Embryonic facial prominence (tissue), 1 donor: Measurements from ENCODE around the gene PREX1.

Experiments used
- DNase-seq: peaks from one replicate; pipeline ENCODE4 v3.0.0-alpha.2; 2016; ENCODE audit errors: extremely low spot score

Gene PREX1

DNA sequence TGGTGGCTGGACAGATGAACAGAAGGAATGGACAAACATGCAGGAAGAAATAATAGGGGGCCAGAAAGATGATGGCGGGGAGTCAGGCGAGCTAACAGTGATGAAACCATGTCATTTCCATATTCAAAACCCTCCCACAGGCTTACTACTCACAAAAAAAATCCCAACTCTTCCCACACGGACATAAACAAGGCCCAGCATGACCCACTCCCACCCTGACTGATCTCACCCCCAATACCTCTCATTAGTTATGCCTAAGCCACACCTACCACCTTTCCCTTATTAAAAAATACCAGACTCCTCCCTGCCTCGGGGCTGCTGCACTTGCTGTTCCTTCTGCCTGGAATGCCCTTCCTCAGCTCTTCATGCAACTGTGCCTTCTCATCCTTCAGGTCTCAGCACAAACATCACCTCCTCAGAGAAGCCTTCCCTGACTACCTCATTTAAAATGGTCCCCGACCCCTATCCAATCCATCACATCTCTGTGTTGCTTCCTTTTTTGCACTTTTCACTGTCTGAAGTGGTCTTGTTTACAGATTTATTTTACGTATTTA is 145.8 kb downstream of the PREX1 start:
- DNase-seq = no peak

- DNase-seq = no peak
Measured at GRCh38 chr20:48681201-48681872, 146.5 kb downstream of the PREX1 start.

DNA sequence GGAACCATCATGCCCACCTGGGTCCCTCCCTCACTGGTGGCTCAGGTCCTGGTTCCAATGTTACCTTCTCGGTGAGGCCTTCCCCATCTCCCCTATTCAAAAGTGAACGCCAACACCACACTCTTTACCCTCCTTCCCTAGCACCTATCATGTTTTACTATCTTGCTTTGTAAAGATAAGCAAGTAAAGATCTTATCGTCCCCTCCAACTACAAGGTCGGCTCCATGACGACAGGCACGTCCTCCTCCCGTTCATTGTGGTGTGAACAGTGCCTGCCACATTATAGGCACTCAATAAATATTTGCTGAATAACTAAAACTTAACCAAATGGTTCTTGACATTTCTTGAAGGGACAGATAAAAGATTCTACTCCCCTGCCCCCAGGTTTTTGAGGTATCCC is 147.1 kb downstream of the PREX1 start:
- no peak for DNase-seq

DNA sequence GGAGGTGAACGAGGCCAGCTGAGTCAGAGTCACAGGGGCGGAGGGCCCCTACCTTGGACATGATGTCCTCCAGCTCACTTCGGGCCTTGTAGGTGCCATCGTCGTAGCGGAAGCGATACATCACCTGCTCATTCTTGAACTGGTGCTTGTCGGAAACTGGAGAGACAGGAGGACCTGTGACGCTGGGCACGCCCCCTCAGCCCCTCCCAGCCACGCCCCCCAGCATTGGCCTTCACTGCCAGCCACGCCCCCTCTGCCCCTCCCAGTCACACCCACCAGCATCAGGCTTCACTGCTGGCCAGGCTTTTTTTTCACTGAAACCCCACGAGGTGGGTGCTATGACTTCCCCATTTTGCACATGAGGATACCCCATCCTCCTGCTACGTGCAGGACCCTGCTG is 148.2 kb downstream of the PREX1 start:
- DNase-seq = no peak

DNA sequence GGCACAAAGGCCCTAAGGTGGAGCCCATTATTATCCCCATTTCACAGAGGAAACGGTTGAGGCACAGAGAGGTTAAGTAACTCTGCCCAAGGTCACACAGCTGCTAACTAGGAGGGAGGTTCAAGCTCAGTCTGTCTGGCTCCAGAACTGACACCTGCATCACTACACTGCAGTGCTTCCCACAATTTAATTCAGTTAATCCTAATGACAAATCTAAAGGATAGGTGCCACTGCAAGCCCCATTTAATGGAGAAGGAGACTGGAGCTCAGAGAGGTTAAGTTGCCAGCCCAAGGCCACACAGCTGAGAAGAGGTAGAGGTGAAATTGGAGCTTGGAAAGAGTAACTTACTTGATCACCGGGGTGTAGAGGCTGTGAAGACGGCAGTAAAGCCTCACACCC is 148.8 kb downstream of the PREX1 start:
- no peak for DNase-seq

DNA sequence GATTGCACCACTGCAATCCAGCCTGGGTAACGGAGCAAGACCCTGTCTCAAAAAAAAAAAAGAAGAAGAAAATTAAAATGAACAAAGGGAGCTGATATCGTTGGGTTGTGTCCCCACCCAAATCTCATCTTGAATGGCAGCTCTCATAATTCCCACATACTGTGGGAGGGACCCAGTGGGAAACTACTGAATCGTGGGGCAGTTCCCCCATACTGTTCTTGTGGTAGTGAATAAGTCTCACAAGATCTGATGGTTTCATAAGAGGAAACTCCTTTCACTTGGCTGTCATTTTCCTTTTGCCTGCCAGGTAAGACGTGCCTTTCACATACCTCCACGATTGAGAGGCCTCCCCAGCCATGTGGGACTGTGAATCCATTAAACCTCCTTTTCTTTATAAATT is 149.4 kb downstream of the PREX1 start:
- DNase-seq = no peak

GRCh38 chr20:48676795-48677460 is 150.9 kb downstream of the PREX1 start:
- no peak for DNase-seq

- no peak for DNase-seq
Measured at GRCh38 chr20:48676125-48676524, 151.7 kb downstream of the PREX1 start.

- DNase-seq = no peak
Measured at GRCh38 chr20:48674461-48674860, 153.3 kb downstream of the PREX1 start.

DNA sequence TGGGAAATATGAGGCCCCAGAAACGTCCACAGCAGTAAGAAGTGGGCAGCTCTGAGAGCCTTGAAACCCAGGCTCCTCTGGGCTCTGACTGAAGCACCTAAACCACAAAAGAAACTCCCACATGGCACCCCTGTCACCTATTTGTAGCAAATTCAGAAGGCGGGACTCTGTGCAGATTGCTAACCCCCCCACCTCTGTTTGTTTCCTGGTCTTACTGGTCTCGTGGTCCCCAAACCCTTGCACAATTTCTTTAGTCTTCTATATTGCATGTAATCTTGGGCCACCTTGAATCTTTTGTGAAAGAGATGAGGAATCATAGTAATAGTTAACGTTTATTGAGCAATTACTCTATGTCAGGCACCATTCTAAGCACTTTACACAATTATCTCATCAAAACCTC is 154.3 kb downstream of the PREX1 start:
- DNase-seq = no peak

DNA sequence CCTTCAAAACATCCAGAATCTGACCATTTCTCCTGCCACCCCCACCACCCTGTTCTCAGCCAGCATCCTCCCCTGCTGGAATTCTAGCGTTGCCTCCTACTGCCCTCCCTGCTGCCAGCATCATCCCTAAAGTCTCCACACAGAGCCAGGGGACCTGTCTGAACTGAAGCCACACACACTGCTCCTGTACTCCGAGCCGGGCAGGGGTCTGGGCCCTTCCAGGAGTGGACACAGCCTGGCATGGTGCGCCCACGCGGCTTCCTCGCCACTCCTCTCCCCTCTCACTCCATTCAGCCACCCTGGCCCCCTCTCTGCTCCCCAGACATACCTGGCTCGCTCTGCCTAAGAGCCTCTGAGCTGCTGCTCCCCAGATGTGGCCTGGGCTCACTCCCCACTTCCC is 155.5 kb downstream of the PREX1 start:
- no peak for DNase-seq

- no peak for DNase-seq
Measured at GRCh38 chr20:48671141-48671540, 156.7 kb downstream of the PREX1 start.

GRCh38 chr20:48669946-48670605 is 157.7 kb downstream of the PREX1 start:
- no peak for DNase-seq

DNA sequence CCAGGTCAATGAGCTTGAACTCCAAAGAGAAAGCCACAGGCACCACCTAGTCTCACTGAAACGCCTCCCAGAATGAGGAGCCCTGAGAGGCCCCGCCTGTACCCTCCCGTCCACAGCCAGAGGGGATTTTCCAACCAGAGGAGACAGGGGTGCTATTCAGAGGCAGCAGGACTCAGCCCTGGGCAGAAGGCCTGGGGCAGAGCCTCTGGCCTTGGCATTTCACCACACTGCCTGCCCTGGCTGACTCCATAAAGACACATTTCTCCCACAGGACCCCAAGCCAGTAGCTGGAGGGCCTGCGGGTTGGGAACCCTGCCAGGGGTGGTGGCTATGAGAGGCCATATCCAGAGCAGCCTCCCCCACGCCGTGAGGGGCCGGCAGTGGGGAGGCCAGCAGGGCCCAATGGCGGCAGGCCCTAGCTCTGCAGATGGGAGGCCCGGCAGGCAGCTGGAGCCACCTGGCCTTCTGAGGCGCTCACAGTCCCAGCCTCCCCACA is 159.3 kb downstream of the PREX1 start:
- DNase-seq = no peak

DNA sequence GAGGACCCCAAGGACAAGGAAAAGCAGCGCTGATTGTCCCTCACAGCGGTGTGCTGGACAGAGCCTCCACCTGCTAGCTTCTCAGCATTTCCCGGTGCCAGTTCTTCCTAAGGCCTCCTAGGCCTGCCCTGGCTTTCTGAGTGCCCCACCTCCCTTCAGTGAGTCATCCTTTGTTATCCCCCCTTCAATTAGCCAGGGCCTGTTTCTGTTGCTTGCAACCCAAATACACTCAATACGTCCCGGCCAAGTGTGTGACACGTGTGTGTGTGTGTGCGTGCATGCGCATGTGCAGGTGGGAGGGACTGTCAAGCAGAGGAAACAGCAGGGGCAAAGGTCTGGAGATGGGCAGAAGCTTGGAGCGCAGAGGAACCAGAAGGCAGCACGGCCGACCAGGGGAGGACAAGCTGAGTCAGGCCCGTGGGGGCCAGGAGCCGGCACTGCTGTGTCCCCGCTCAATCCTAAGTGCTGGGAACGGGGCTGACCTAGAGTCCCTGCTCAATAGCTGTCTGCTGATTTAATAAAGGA is 159.8 kb downstream of the PREX1 start:
- DNase-seq = no peak

DNA sequence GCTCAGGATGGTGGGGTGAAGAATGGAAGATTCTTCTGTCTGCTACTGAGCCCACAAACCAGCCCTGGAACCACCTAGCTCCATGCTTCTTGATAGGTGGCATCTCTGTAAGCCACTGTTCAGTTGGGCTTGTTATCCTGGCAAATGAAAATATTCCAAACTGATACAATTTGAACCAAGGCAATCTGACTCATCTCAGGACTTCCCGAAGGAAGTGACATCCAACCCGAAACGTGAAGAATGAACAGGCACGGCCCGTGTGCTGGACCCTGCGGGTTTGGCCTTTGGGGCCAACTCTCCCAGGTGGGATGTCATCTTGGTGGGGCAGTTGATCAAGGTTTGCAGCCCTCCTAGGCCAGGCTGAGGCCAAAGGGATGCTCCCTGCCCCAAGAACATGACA is 160.3 kb downstream of the PREX1 start:
- DNase-seq = no peak

DNA sequence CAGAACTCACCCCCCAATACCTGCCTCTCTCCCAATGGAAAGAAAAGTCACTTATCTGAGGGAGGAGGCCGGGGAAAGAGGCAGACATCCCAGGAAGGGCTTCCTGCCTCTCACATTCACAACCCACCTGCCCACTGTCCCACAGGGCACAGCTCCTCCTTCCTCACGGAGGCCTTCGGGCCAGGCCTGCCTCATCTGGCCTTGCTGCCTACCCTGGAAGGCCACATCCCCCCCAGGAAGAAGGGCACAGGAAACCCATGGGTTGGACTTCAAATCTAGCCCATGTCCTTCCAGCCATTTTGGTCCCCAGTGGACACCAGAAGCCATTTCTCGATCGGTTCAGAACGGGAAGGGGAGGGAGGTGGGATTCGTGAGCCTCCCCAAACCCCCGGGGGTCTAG is 162.0 kb downstream of the PREX1 start:
- DNase-seq = no peak

DNA sequence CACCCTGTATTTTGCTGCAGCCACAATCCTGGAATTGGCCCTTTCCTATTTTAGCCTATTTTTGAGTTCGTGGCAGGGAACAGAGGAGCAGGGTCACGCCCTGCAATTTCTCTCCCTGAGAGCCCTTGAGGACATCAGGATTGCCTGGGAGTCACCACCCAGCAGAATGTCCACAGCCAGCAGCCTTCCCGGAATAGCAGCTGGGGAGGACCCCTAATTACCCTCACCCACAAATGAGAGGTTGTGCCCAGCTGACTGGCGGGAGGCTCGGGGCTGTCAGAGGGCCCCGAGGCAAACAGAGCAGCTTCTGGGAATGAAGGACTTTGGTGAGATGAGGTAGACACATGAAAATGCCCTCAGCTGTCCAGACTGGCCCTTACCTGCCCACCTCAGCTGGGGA is 165.1 kb downstream of the PREX1 start:
- DNase-seq = no peak

DNA sequence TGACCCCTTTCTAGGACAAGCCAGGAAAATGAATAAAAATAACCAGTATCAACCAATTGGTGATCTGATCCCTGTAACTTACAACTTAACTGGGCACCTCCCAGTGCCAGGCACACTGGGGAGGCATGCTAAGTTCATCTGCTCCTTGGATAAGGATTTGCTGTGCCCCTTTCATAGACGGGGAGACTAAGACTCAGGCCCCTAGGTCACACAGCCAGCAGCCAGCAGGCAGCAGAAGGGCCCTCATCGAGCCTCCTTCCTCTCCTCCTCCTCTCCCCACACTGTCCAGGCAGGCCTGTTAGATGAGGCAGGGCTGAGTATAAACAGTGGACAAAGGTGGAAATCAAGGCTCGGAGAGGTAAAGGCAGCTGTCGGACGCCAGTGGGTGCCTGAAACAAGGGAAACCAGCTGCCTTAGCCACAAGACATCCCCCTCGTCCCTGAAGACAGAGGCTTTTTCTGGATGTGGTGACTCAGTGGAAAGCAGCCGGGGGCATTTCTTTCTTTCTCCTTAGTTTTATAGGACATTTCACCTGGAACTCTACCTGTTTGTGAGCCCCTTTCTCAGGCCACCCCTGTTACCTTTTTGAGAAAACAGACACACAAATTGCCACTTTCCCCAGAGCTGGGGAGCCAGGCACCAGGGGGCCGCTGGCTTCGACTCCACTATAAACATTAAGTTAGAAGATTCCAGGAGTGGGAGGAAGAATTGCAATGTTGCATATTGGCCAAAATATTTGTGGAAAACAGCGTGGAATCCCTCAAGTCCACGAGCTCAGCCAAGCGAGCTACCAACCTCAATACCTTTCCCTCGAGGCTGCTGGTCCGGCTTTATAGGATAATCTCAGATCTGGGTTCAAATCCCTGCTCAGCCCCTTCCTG is 166.0 kb downstream of the PREX1 start:
- DNase-seq = no peak

DNA sequence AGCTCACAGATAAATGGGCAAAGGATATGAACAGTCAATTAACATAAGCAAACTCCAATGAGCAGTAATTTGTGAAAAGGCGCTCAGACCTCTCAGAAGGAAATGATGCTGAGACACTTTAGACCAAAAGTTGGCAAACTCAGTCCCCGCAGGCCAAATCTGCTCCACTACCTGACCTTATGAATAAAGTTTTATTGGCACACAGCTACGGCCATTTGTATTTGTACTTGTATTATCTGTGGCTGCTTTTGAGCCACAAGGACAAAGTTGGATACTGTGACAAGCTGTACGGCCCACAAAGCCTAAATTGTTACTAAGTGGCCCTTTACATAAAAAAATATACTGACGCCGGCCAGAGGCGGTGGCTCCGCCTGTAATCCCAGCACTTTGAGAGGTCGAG is 167.0 kb downstream of the PREX1 start:
- no peak for DNase-seq

DNA sequence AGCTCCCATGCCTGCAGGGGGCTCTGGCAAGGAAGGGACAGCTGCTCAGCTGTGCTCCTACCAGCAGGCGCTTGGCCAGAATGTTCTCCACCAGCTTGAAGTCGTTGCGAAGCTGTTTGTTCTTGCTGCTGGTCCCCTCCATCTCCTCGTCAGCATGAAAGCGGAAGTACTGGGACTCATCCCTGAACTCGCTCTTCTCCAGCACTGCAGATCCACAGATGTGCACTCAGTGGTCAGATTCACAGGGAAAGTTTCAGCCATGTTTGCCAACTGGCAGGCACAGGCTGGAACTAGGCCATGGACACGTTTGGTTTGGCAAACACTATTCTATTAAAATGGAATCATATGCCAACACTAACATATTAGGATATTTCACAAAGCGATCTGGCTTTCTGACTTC is 167.9 kb downstream of the PREX1 start:
- no peak for DNase-seq

- no peak for DNase-seq
Measured at GRCh38 chr20:48658505-48658904, 169.3 kb downstream of the PREX1 start.
